GM12872 (cell line): ENCODE measurements around the gene RAB38.

Experiments
- TF ChIP-seq, protein P1 (sequence below): IDR thresholded peaks from 3 replicates; pipeline ENCODE4 v1.5.1; 2011; ENCODE audit warnings: low read depth, mild to moderate bottlenecking, low read length, moderate library complexity; ENCODE audit not compliant: insufficient read depth

Gene RAB38

DNA sequence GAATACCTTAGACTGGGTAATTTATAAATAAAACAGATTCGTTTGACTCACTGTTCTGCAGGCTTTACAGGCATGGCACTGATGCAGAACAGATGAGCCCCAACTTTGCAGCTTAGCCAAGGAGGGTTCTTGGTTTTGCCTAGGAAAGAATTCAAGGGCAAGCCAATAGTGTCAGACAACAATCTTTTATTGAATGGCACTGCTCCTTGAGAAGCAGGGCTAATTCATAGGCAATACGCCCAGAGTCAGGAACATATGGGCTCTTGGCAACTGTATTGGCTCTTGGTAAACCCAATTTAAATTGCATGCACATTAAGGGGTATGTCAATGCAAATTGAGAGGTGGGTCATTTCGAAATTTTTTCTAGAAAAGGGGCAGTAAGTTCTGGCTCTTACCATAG lies 87.9 kb downstream of the RAB38 start:
- TF ChIP-seq, protein P1, sequence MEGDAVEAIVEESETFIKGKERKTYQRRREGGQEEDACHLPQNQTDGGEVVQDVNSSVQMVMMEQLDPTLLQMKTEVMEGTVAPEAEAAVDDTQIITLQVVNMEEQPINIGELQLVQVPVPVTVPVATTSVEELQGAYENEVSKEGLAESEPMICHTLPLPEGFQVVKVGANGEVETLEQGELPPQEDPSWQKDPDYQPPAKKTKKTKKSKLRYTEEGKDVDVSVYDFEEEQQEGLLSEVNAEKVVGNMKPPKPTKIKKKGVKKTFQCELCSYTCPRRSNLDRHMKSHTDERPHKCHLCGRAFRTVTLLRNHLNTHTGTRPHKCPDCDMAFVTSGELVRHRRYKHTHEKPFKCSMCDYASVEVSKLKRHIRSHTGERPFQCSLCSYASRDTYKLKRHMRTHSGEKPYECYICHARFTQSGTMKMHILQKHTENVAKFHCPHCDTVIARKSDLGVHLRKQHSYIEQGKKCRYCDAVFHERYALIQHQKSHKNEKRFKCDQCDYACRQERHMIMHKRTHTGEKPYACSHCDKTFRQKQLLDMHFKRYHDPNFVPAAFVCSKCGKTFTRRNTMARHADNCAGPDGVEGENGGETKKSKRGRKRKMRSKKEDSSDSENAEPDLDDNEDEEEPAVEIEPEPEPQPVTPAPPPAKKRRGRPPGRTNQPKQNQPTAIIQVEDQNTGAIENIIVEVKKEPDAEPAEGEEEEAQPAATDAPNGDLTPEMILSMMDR, result no peak

- TF ChIP-seq, protein P1, result no peak
These were observed 88.9 kb downstream of the RAB38 start for GRCh38 chr11:88086297-88086696.

GRCh38 chr11:88070437-88070836 lies 104.8 kb downstream of the RAB38 start:
- TF ChIP-seq, protein P1, result no peak

DNA sequence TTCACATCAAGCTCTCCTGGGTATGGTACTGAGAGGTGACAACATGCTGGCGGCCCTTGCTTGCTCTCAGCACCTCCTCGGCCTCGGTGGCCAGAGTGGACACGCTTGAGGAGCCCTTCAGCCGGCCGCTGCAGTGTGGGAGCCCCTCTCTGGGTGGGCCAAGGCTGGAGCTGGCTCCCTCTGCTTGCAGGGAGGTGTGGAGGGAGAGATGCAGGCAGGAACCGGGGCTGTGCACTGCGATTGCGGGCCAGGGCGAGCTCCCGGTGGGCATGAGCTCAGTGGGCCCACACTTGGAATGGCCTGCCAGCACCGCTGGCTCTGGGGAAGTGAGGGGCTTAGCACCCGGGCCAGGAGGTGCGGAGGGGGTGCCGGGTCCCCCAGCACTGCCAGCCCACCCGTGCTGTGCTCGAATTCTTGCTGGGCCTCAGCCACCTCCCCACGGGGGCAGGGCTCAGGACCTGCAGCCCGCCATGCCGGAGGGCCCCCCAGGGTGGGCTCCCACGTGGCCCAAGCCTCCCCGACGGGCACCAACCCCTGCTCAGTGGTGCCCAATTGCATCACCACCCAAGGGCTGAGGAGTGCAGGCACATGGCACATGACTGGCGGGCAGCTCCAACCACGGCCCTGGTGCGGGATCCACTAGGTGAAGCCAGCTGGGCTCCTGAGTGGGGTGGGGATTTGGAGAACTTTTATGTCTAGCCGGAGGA lies 106.2 kb downstream of the RAB38 start:
- TF ChIP-seq, protein P1, result no peak

DNA sequence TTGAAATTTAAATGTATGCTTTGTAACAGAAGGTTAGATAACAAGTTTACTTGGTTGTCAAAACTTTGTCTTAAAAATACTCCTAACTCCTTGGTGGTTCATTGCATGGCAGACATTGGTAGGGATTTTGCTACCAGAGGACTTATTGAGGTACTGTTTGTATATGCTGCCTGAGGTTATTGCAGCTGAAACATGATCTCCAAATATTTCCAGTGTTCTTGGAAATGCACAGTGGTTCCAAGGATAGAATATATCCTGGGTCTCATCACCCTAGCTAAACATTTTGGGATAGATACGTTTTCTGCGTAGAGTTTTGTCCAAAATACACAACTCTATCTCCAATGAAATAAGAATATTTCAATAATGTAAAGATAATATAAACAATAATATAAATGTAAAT lies 109.2 kb downstream of the RAB38 start:
- TF ChIP-seq, protein P1, result no peak

- TF ChIP-seq, protein P1, result no peak
These were observed 111.0 kb downstream of the RAB38 start for GRCh38 chr11:88064097-88064705.
